G401 (cell line): ENCODE results near the gene MAST4. TPM values are rescaled to one million over a fixed set of nuclear protein-coding genes. Genes with fewer than 3 reads are reported as not detected.

Experiments
- DNase-seq: peaks from one replicate; pipeline ENCODE4 v3.0.0-alpha.2; 2015; ENCODE audit warnings: low spot score
- in situ Hi-C: cut with HindIII; loops from 2 replicates; pipeline ENCODE4 v1.10.0; 2016; ENCODE audit warnings: low sequenced_read_pairs, mixed read lengths
- total RNA-seq: library from RNA; depleted of rRNA; stranded (reverse); fragments of >200 nt; shearing (Covaris generic); gene quantifications from 2 replicates; pipeline ENCODE4 v1.2.3, GENCODE V29; 2014

Gene MAST4
- total RNA-seq, 1 experiment from 2014 or later = not detected

GRCh38 chr5:67052034-67052433 lies 455.8 kb downstream of the MAST4 start:
- in situ Hi-C loops = no loop called here
- DNase-seq = no peak

GRCh38 chr5:67053229-67053628 lies 457.0 kb downstream of the MAST4 start:
- DNase-seq = no peak
- in situ Hi-C loops = no loop called here

GRCh38 chr5:67058998-67059743 lies 463.0 kb downstream of the MAST4 start:
- in situ Hi-C loops = no loop called here
- no peak for DNase-seq

GRCh38 chr5:67059744-67060490 lies 463.7 kb downstream of the MAST4 start:
- in situ Hi-C loops = no loop called here
- no peak for DNase-seq

GRCh38 chr5:67061511-67061910 lies 465.3 kb downstream of the MAST4 start:
- in situ Hi-C loops = no loop called here
- DNase-seq = no peak

- in situ Hi-C loops = no loop called here
- no peak for DNase-seq
Measured at GRCh38 chr5:67063055-67063454, 466.9 kb downstream of the MAST4 start.

GRCh38 chr5:67063791-67064190 lies 467.6 kb downstream of the MAST4 start:
- in situ Hi-C loops = no loop called here

GRCh38 chr5:67065237-67065636 lies 469.0 kb downstream of the MAST4 start:
- in situ Hi-C loops = no loop called here
- DNase-seq = peak; percentile 10

More at GRCh38 chr5:67063791-67064190, 467.6 kb downstream of the MAST4 start:
- no peak for DNase-seq

- no peak for DNase-seq
- in situ Hi-C loops = no loop called here
Measured at GRCh38 chr5:67065696-67066095, 469.5 kb downstream of the MAST4 start.

- in situ Hi-C loops = no loop called here
- no peak for DNase-seq
Measured at GRCh38 chr5:67066815-67067214, 470.6 kb downstream of the MAST4 start.

GRCh38 chr5:67073045-67073680 lies 477.0 kb downstream of the MAST4 start:
- no peak for DNase-seq
- in situ Hi-C loops = no loop called here

- in situ Hi-C loops = no loop called here
- no peak for DNase-seq
Measured at GRCh38 chr5:67077296-67077695, 481.1 kb downstream of the MAST4 start.

GRCh38 chr5:67081261-67081660 lies 485.1 kb downstream of the MAST4 start:
- in situ Hi-C loops = no loop called here
- no peak for DNase-seq

- DNase-seq = no peak
- in situ Hi-C loops = no loop called here
Measured at GRCh38 chr5:67082941-67083340, 486.7 kb downstream of the MAST4 start.

GRCh38 chr5:67085616-67086015 lies 489.4 kb downstream of the MAST4 start:
- DNase-seq = no peak
- in situ Hi-C loops = no loop called here

GRCh38 chr5:67089200-67089725 lies 493.1 kb downstream of the MAST4 start:
- DNase-seq = peak; percentile 14
- in situ Hi-C loops = no loop called here

GRCh38 chr5:67090040-67090439 lies 493.8 kb downstream of the MAST4 start:
- in situ Hi-C loops = no loop called here
- DNase-seq = no peak

- in situ Hi-C loops = no loop called here
- no peak for DNase-seq
Measured at GRCh38 chr5:67090593-67090992, 494.4 kb downstream of the MAST4 start.

GRCh38 chr5:67092535-67092934 lies 496.3 kb downstream of the MAST4 start:
- DNase-seq = no peak
- in situ Hi-C loops = no loop called here

GRCh38 chr5:67093279-67093678 lies 497.1 kb downstream of the MAST4 start:
- in situ Hi-C loops = no loop called here

More at GRCh38 chr5:67093279-67093678, 497.1 kb downstream of the MAST4 start:
- no peak for DNase-seq
